Left lobe of liver (tissue), 2 donors: ENCODE data around the gene FAM131A. TPM values are rescaled to one million over a fixed set of nuclear protein-coding genes. Genes with fewer than 3 reads are reported as not detected.

Source experiments
- ATAC-seq: fragments of 200-7000 bp; cut with Tn5 transposase; one replicate; pipeline ENCODE4 v1.9.1; 2020; ENCODE audit warnings: mild to moderate bottlenecking, moderate library complexity
- DNase-seq: peaks from one replicate; pipeline ENCODE4 v3.0.0-alpha.2; 2020; ENCODE audit warnings: low spot score
- total RNA-seq: library from RNA; stranded (reverse); gene quantifications from one replicate; pipeline ENCODE4 v1.2.1, GENCODE V29; 2021
- donor health status: DM: no; HTN: no; CAD: no; lungs with moderate emphysema.
- donor health status: DM: no; HTN: yes; CAD: no.

Gene FAM131A
- total RNA-seq, 1 donor from 2014 or later, result 2.5 TPM

DNA sequence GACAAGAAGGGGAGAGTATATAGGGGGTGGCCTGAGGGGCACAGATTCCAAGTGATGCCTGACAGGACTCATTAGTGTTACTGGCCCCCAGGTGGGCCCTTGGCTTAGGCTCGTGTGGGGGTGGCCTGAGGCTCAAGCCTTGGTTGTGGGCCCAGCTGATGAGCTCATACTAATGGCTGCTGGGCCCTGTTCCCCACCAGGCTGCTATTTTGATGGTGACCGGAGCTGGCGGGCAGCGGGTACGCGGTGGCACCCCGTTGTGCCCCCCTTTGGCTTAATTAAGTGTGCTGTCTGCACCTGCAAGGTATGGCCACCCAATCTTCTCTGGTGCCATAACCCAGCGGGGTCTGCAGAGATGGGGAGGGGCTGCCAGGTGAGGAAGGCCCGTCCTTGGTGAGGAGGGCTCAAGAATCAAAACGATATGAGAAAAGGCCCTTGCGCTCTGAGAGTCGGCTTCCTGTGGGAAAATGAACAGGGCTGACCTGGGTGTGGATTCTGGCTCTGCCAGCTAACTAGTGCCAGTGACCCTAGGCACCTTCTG lies 49.8 kb downstream of the FAM131A start:
- DNase-seq (no peak), ATAC-seq (no peak)

DNA sequence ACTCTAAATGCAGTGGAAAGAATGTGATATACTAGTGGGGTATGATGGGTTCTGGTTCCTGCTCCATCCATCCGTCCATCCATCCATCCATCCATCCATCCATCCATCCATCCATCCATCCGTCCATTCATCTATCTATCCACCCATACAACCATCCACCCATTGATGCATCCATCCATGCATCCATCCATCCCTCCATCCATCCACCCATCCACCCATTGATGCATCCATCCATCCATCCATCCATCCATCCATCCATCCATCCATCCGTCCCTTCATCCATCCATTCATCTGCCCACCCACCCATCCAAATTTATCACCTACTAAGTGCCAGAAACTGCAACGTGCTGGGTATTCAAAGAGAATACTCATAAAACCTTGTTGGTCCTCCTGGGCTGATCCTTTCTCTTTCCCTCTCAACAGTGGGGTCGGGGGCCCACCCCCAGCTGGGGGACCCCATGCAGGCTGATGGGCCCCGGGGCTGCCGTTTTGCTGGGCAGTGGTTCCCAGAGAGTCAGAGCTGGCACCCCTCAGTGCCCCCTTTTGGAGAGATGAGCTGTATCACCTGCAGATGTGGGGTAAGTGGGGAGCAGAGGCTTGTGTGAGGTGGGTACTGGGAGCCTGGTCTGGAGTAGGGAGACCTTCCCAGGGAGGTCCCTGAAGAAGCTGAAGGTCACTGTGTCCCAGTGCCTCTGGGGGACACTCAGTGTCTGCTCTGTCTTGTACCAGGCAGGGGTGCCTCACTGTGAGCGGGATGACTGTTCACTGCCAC lies 51.0 kb downstream of the FAM131A start:
- ATAC-seq (no peak), DNase-seq (no peak)

DNA sequence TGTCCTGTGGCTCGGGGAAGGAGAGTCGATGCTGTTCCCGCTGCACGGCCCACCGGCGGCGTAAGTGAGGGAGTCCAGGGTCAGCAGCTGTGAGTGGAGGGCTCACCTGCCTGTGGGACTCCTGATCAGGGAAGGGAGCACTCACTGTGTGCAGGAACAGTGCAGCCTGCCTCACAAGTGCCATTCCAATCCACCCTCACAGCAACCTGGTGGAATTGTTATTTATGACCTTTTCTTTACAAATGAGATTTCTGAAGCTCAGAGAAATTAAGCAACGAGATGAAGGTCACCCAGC lies 51.5 kb downstream of the FAM131A start:
- ATAC-seq, result no peak
- DNase-seq, result no peak

DNA sequence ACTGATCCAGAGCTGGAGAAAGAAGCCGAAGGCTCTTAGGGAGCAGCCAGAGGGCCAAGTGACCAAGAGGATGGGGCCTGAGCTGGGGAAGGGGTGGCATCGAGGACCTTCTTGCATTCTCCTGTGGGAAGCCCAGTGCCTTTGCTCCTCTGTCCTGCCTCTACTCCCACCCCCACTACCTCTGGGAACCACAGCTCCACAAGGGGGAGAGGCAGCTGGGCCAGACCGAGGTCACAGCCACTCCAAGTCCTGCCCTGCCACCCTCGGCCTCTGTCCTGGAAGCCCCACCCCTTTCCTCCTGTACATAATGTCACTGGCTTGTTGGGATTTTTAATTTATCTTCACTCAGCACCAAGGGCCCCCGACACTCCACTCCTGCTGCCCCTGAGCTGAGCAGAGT lies 52.0 kb downstream of the FAM131A start:
- ATAC-seq (no peak), DNase-seq (no peak)

DNA sequence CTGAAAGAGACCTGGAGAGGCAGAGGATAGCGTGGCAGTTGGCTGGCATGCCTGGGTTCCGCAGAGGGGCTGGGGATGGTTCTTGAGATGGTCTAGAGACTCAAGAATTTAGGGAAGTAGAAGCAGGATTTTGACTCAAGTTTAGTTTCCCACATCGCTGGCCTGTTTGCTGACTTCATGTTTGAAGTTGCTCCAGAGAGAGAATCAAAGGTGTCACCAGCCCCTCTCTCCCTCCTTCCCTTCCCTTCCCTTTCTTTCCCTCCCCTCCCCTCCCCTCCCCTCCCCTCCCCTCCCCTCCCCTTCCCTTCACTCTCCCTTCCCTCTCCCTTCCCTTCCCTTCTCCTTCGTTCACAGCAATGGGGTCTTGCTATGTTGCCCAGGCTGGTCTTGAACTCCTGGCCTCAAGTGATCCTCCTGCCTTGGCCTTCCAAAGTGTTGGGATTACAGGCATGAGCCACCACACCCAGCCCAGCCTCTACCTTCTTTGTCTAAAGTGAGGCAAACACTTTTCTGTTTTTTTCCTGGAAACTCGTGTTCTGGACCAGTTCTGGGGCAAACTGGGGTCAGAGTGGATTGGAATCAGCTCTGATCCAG lies 52.6 kb downstream of the FAM131A start:
- no peak for DNase-seq
- ATAC-seq, result no peak

DNA sequence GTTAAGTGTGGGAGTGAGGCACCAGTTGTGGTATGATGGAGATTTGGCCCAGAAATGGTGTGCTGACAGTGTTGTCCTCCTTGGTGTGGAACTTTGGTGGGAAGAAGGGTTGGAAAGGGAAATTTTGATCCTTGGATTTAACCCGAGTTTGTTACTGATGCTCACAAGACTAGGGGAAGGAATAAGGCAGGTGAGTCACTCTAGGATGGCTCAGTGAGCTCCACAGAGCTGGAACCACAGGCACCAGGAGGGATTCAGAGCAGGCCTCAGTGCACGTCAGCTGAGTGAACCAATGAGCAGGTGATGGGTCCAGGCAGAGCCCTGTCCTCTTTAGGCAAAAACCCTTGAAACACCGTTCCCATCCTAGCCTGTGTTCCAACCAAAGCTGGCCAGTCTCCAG lies 53.9 kb downstream of the FAM131A start:
- ATAC-seq (peak; percentile 23), DNase-seq (no peak)

DNA sequence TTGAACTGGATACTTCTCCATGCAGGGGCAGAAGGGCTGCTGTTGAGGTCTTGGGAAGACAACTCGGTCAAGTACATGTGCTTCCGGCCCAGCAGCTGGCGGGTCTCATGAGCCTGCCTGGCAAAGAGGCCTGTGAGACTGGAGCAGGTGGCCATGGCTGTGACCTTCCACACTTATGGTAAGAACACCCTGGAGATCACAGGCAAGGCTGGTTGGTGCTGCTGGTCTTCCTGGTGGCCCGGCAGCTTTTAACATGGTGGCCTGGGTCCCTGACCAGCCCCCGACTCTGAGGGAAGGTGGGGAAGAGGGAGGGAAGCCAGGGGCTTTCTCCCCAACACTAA lies 57.9 kb downstream of the FAM131A start:
- DNase-seq, result no peak
- ATAC-seq, result no peak

Other genes starting within 250 kb of the FAM131A start
- gene HTR3E, start 240.5 kb upstream of the FAM131A start, total RNA-seq, result not detected
- gene EIF2B5, start 202.2 kb upstream of the FAM131A start, total RNA-seq, result 19.6 TPM
- 26.9 TPM for gene DVL3, start 182.2 kb upstream of the FAM131A start, total RNA-seq
- 119 TPM for gene AP2M1, start 162.7 kb upstream of the FAM131A start, total RNA-seq
- 53.8 TPM for gene ABCF3, start 151.4 kb upstream of the FAM131A start, total RNA-seq
- 0.75 TPM for gene VWA5B2, start 108.0 kb upstream of the FAM131A start, total RNA-seq
- gene ALG3, start 88.6 kb upstream of the FAM131A start, total RNA-seq, result 38.8 TPM
- 7.0 TPM for gene EEF1AKMT4, start 87.9 kb upstream of the FAM131A start, total RNA-seq
- gene CAMK2N2, start 76.0 kb upstream of the FAM131A start, total RNA-seq, result 0.43 TPM
- gene ECE2, start 61.6 kb upstream of the FAM131A start, total RNA-seq, result not detected
- 94.1 TPM for gene PSMD2, start 38.4 kb upstream of the FAM131A start, total RNA-seq
- gene EIF4G1, start 23.0 kb upstream of the FAM131A start, total RNA-seq, result 341 TPM
- 4.8 TPM for gene CLCN2, start 24.0 kb downstream of the FAM131A start, total RNA-seq
- gene POLR2H, start 24.1 kb downstream of the FAM131A start, total RNA-seq, result 33.9 TPM
- 8.5 TPM for gene THPO, start 40.6 kb downstream of the FAM131A start, total RNA-seq
- gene CHRD, start 42.5 kb downstream of the FAM131A start, total RNA-seq, result 88.3 TPM
- gene EPHB3, start 224.2 kb downstream of the FAM131A start, total RNA-seq, result 0.65 TPM